Loucy (cell line): ENCODE results near the gene PLPPR5.

ENCODE experiments used
- H2AFZ ChIP-seq: fragments of 200-600 bp; sonication (generic); 2 replicates; pipeline ENCODE4 v1.6.0; 2016; ENCODE audit warnings: antibody characterized with exemption, mild to moderate bottlenecking, low read length, moderate library complexity
- H3F3A ChIP-seq: fragments of 200-600 bp; 2 replicates; pipeline ENCODE4 v1.6.0; 2016; ENCODE audit warnings: antibody characterized with exemption, low read depth, mild to moderate bottlenecking
- H3K27me3 ChIP-seq: fragments of 200-600 bp; sonication (generic); 2 replicates; pipeline ENCODE4 v1.6.1; 2014; ENCODE audit warnings: low read length, mild to moderate bottlenecking; ENCODE audit not compliant: insufficient read depth, poor library complexity, severe bottlenecking
- H3K36me3 ChIP-seq: fragments of 200-600 bp; sonication (generic); 2 replicates; pipeline ENCODE4 v1.6.1; 2016; ENCODE audit warnings: low read length; ENCODE audit not compliant: insufficient read depth
- H3K4me1 ChIP-seq: fragments of 200-600 bp; sonication (generic); 2 replicates; pipeline ENCODE4 v1.5.1; 2014; ENCODE audit warnings: low read length, mild to moderate bottlenecking; ENCODE audit not compliant: insufficient read depth, poor library complexity, severe bottlenecking
- H3K4me2 ChIP-seq: fragments of 200-600 bp; sonication (generic); 2 replicates; pipeline ENCODE4 v1.6.0; 2014; ENCODE audit warnings: antibody characterized with exemption, low read length, low read depth, mild to moderate bottlenecking; ENCODE audit not compliant: poor library complexity, severe bottlenecking
- H3K4me3 ChIP-seq: fragments of 200-600 bp; sonication (generic); 2 replicates; pipeline ENCODE4 v1.5.1; 2014; ENCODE audit warnings: low read length, mild to moderate bottlenecking, mixed read lengths; ENCODE audit not compliant: poor library complexity, severe bottlenecking
- H3K79me2 ChIP-seq: fragments of 200-600 bp; sonication (generic); 2 replicates; pipeline ENCODE4 v1.6.1; 2014; ENCODE audit warnings: low read length; ENCODE audit not compliant: insufficient read depth
- H3K9ac ChIP-seq: fragments of 200-600 bp; sonication (generic); 2 replicates; pipeline ENCODE4 v1.6.0; 2014; ENCODE audit warnings: mild to moderate bottlenecking, low read depth, low read length, moderate library complexity; ENCODE audit not compliant: poor library complexity, severe bottlenecking
- H3K9me2 ChIP-seq: fragments of 200-600 bp; sonication (generic); replicated peaks from 2 replicates; pipeline ENCODE4 v1.6.1; 2016; ENCODE audit warnings: low read depth, low read length, mixed read lengths
- H3K9me3 ChIP-seq: fragments of 200-600 bp; sonication (generic); 2 replicates; pipeline ENCODE4 v1.6.1; 2014; ENCODE audit warnings: mild to moderate bottlenecking, antibody characterized with exemption, low read length, low read depth; ENCODE audit not compliant: insufficient read depth
- H4K20me1 ChIP-seq: fragments of 200-600 bp; sonication (generic); 2 replicates; pipeline ENCODE4 v1.6.0; 2014; ENCODE audit warnings: antibody characterized with exemption, low read length, mild to moderate bottlenecking; ENCODE audit not compliant: insufficient read depth, poor library complexity, severe bottlenecking
- EZH2phosphoT487 ChIP-seq: fragments of 200-600 bp; IDR thresholded peaks from 2 replicates; pipeline ENCODE4 v1.6.1; 2018; ENCODE audit warnings: antibody characterized with exemption, mild to moderate bottlenecking, moderate library complexity, borderline replicate concordance
- TF ChIP-seq, protein P1 (sequence below): fragments of 200-600 bp; sonication (generic); conservative IDR thresholded peaks from 2 replicates; pipeline ENCODE4 v1.5.1; 2014; ENCODE audit warnings: mild to moderate bottlenecking, antibody characterized with exemption, low read length

PLPPR5 gene

DNA sequence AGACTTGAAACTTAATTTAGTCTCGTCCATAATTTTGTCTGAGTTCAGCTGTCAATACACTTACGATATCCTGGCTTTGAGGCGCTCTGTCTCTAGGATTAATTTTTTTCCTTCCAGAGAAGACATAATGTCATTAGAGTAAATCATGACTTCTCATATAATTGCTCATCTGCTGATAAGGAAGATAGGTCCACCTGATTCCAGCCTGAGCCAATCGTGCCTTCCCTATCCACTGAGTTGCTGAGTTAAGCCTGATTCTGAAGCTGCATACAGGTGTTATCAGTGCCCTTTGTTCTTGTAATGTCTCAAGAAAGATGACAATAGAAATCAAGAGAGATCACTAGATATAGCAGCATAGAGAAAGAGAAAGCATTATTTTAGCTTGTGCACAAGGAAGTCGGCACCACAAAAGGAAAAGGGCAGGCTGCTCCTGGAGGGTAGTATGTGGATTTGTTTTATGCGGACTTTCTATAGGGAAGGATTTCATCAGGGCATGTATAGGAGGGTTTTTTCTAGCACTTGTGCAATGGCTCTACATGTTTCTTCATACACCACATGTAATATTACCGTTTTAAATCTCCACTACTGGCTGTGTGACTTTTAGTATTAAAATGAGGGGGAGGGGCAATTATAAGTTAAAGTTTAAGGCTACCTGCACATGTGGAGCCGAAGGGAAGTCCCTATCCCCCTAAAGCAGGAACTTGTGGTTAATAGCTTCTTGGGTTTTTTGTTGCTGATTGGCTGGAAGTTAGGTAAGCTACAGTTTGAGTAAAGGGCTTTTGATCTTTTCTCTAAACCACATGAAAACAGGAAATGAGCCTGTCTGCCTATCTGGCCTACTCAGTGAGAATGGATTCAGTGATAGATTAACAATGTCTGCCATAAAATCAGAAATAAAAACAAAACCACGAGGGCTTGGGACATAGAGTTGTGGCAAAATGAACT lies 133.4 kb downstream of the PLPPR5 start:
- Histone ChIP-seq H3K4me1 (peaks cover 15% of the 10 kb centered on the region), H3K27me3 (no peaks in the 10 kb centered on the region), H2AFZ (peak overlapping the region; percentile 59), H3F3A (no peaks in the 10 kb centered on the region), H3K9ac (peak overlapping the region; percentile 56), H4K20me1 (no peaks in the 10 kb centered on the region), H3K79me2 (no peaks in the 10 kb centered on the region), H3K9me3 (peaks cover 19% of the 10 kb centered on the region; the same call in 1 of the 2 replicates), H3K9me2 (no peaks in the 10 kb centered on the region), H3K36me3 (no peaks in the 10 kb centered on the region), H3K4me3 (peak overlapping the region; percentile 65), H3K4me2 (peak overlapping the region; percentile 70)
- TF ChIP-seq, protein P1, sequence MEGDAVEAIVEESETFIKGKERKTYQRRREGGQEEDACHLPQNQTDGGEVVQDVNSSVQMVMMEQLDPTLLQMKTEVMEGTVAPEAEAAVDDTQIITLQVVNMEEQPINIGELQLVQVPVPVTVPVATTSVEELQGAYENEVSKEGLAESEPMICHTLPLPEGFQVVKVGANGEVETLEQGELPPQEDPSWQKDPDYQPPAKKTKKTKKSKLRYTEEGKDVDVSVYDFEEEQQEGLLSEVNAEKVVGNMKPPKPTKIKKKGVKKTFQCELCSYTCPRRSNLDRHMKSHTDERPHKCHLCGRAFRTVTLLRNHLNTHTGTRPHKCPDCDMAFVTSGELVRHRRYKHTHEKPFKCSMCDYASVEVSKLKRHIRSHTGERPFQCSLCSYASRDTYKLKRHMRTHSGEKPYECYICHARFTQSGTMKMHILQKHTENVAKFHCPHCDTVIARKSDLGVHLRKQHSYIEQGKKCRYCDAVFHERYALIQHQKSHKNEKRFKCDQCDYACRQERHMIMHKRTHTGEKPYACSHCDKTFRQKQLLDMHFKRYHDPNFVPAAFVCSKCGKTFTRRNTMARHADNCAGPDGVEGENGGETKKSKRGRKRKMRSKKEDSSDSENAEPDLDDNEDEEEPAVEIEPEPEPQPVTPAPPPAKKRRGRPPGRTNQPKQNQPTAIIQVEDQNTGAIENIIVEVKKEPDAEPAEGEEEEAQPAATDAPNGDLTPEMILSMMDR: no peak
- TF ChIP-seq EZH2phosphoT487: no peak

- Histone ChIP-seq H3K4me3 (no peak overlapping the region), H3K79me2 (no peaks in the 10 kb centered on the region), H3K4me2 (no peak overlapping the region), H3F3A (no peaks in the 10 kb centered on the region), H2AFZ (no peak overlapping the region), H3K9me3 (peaks cover 26% of the 10 kb centered on the region; the same call in 1 of the 2 replicates), H3K4me1 (peaks cover 5% of the 10 kb centered on the region), H4K20me1 (no peaks in the 10 kb centered on the region), H3K27me3 (no peaks in the 10 kb centered on the region), H3K9me2 (no peaks in the 10 kb centered on the region), H3K9ac (no peak overlapping the region), H3K36me3 (no peaks in the 10 kb centered on the region)
- TF ChIP-seq, protein P1: no peak
- no peak for TF ChIP-seq EZH2phosphoT487
These were observed 138.9 kb downstream of the PLPPR5 start for GRCh38 chr1:98865796-98866195.

GRCh38 chr1:98860329-98860728 lies 144.3 kb downstream of the PLPPR5 start:
- H3K9me2 ChIP-seq: no peaks in the 10 kb centered on the region
- H3K4me3 ChIP-seq: no peak overlapping the region
- no peak overlapping the region for H3K9ac ChIP-seq
- H3K79me2 ChIP-seq: no peaks in the 10 kb centered on the region
- no peaks in the 10 kb centered on the region for H3K9me3 ChIP-seq
- H4K20me1 ChIP-seq: no peaks in the 10 kb centered on the region
- H3K4me2 ChIP-seq: no peak overlapping the region
- H3K4me1 ChIP-seq: peaks cover 4% of the 10 kb centered on the region
- no peaks in the 10 kb centered on the region for H3K27me3 ChIP-seq
- no peaks in the 10 kb centered on the region for H3K36me3 ChIP-seq
- TF ChIP-seq EZH2phosphoT487: no peak
- TF ChIP-seq, protein P1: no peak
- no peak overlapping the region for H2AFZ ChIP-seq
- H3F3A ChIP-seq: no peaks in the 10 kb centered on the region
